Fibroblast of skin of right biceps (primary cell): ENCODE measurements around the gene GCNA.
"Not testable (repeated sequence)": the region's sequence is repeated elsewhere in the genome, so short reads cannot be mapped to it uniquely, and the experiment has no call there.

Experiments used
- DNase-seq: peaks from one replicate; pipeline ENCODE4 v3.0.0-alpha.2; 2013

The GCNA gene

GRCh38 chrX:71563921-71564320, 14.3 kb upstream of the GCNA start:
- DNase-seq = no peak

- DNase-seq = no peak
These were observed 12.7 kb upstream of the GCNA start for GRCh38 chrX:71565474-71566041.

- not testable (repeated sequence) for DNase-seq
These were observed 6.8 kb upstream of the GCNA start for GRCh38 chrX:71571390-71571789.

GRCh38 chrX:71573590-71573989, 4.6 kb upstream of the GCNA start:
- DNase-seq = no peak

- no peak for DNase-seq
These were observed 555 bp upstream of the GCNA start for GRCh38 chrX:71577682-71578081.

GRCh38 chrX:71579136-71579989, 1.1 kb downstream of the GCNA start:
- DNase-seq = no peak

- no peak for DNase-seq
These were observed 1.7 kb downstream of the GCNA start for GRCh38 chrX:71579990-71580380.

- no peak for DNase-seq
These were observed 3.0 kb downstream of the GCNA start for GRCh38 chrX:71581210-71581609.

GRCh38 chrX:71586929-71587328, 8.7 kb downstream of the GCNA start:
- DNase-seq = no peak

- not testable (repeated sequence) for DNase-seq
These were observed 15.0 kb downstream of the GCNA start for GRCh38 chrX:71593210-71593609.

- no peak for DNase-seq
These were observed 21.7 kb downstream of the GCNA start for GRCh38 chrX:71599965-71600364.

- DNase-seq = peak; percentile 23
These were observed 25.4 kb downstream of the GCNA start for GRCh38 chrX:71603618-71604017.

- DNase-seq = peak; percentile 19
These were observed 25.9 kb downstream of the GCNA start for GRCh38 chrX:71604141-71604540.

- DNase-seq = no peak
These were observed 26.7 kb downstream of the GCNA start for GRCh38 chrX:71604796-71605568.

- DNase-seq = no peak
These were observed 28.4 kb downstream of the GCNA start for GRCh38 chrX:71606536-71607216.

GRCh38 chrX:71607488-71607887, 29.3 kb downstream of the GCNA start:
- no peak for DNase-seq

- DNase-seq = no peak
These were observed 31.0 kb downstream of the GCNA start for GRCh38 chrX:71609095-71609750.

GRCh38 chrX:71611736-71612135, 33.5 kb downstream of the GCNA start:
- not testable (repeated sequence) for DNase-seq

GRCh38 chrX:71612256-71612655, 34.0 kb downstream of the GCNA start:
- no peak for DNase-seq

- DNase-seq = no peak
These were observed 36.8 kb downstream of the GCNA start for GRCh38 chrX:71615056-71615455.

- no peak for DNase-seq
These were observed 37.7 kb downstream of the GCNA start for GRCh38 chrX:71615954-71616353.

GRCh38 chrX:71616672-71617529, 38.7 kb downstream of the GCNA start:
- DNase-seq = no peak
